ENCODE results near the gene GINS2. TPM values are rescaled to one million over a fixed set of nuclear protein-coding genes. Genes with fewer than 3 reads are reported as not detected.

The GINS2 gene
- 24.0 and 27.1 TPM in 2 replicates for total RNA-seq (2014; rRNA removed; shearing (Covaris generic))

DNA sequence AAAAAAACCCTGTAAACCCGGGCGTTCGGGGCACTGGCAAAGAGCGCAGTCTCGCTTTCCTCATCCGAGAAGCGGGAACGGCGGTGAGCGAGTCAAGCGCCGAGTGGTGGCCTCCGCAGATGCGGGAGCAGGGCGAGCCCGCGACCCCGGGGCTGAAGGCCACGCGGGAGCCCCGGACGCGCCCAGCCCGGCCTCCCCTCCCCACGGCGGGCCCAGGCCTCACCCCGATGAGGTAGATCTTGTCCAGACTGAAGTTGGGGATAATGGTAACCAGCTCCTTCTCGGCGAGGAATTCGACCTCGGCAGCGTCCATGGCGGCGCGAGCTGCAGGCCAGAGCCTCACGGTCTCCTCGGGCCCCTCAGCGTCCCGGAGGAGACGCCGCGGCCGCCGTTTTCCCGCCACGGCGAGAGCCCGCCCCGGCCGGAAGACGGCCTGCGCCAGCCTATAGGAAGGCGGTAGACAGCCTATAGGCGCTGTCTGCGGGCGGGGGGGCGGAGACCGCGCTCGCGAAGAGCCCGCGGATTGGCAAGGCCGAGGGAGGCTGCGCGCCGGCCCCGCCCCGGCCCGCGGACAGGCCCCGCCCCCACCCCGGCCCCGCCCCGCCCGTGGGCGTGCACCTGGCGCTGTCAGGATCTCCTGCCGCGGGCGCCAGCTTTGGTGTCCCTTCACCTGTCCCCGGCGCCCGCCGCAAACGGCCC, at the start of gene GINS2:
Gene GINS2, minus strand, starts transcription at position 369 of the 699 bp plus-strand sequence. Its CDS starts 56 bp downstream, at position 313.

Small RNA genes lying within 50 kb of the gene (small RNA-seq; reads per million reads assigned to genes)
- not detected for gene RN7SL381P

Other genes with a start within 250 kb of the GINS2 start
- 14.6 and 18.6 TPM in 2 replicates for gene GSE1, start 75.6 kb downstream of the GINS2 start, total RNA-seq (2014; rRNA removed; shearing (Covaris generic))
- gene C16orf74, start 62.1 kb upstream of the GINS2 start, total RNA-seq (2014; rRNA removed; shearing (Covaris generic)) = 11.1 and 13.0 TPM in 2 replicates
- gene EMC8, start 110.6 kb upstream of the GINS2 start, total RNA-seq (2014; rRNA removed; shearing (Covaris generic)) = 35.8 and 62.0 TPM in 2 replicates
- gene COX4I1, start 110.7 kb upstream of the GINS2 start, total RNA-seq (2014; rRNA removed; shearing (Covaris generic)) = 735 and 741 TPM in 2 replicates
- 0.27 TPM in 1 of 2 replicates, not detected in the other for gene IRF8, start 210.2 kb upstream of the GINS2 start, total RNA-seq (2014; rRNA removed; shearing (Covaris generic))